HG02623 (cell line): Measurements from ENCODE around the gene VEPH1.

ENCODE experiments used
- ATAC-seq: cut with Tn5 transposase; IDR thresholded peaks from one replicate; pipeline ENCODE4 v1.9.1; 2021; ENCODE audit warnings: moderate library complexity; ENCODE audit not compliant: unreplicated experiment

The VEPH1 gene

DNA sequence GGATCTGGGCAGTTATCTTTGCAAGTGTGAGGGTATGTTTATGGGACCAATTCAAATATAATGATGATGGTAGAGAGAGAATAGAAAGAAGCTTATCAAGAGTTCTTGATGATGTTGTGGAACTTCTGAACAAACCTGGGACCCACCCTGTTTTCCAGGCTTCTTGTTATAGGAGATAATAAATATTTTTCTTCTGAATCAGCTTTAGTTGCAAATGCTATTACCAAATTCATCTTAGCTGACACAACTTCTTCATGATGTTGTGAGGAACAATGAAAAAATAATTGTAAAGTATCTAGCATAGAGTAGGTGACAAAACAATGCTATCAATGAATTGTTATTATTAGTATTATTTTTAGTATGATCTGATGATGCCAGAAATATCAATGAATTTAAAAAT, 110.1 kb downstream of the VEPH1 start:
- ATAC-seq = no peak

DNA sequence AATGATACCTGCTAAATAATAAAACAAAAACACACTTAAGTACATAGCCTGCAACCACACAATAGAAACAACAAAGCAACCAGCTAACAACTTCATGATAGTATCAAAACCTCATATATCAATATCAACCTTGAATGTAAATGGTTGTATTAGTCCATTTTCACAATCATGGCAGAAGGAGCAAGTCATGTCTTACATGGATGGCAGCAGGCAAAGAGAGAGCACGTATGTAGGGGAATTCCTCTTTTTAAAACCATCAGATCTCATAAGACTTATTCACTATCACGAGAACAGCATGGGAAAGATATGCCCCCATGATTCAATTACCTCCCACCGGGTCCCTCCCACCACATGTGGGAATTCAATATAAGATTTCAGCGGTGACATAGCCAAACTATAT, 111.1 kb downstream of the VEPH1 start:
- no peak for ATAC-seq

DNA sequence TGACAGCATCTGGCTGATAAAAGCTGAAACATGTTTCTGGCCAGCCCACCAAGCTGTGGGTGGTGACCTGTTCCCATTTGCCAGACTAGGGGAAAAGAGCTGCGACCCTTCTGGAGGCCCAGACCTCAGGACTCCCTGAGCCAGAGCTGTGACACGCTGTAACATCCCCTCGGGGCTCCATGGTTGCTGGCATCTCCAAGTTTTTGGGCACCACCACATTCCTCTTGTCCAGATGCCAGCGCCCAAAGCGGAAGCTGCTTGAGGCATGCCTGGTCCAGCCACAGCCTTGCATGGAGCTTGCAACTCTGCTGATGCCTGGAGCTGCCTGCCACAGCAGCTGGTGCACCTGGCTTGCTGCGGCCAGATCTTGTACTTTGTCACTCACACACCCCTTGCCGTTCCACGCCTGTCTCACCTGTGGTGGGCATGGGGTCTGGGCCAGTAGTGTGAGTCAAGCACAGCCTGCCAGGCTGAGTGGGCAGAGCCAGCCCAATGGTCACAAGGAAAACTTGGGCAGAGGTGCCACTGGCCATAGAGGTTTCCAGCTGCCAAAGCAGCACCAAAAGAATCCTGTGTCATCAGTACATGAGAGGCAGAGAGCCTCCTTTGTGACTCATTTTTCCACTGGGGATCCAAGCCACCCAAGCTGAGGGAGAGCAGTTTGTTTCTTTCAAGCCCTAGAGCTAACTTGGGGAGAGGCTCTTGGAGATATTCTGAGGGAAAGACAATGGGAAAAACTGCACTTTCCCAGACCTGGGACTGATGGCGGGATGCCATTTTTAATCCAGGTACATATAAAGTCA, 112.3 kb downstream of the VEPH1 start:
- ATAC-seq = no peak

DNA sequence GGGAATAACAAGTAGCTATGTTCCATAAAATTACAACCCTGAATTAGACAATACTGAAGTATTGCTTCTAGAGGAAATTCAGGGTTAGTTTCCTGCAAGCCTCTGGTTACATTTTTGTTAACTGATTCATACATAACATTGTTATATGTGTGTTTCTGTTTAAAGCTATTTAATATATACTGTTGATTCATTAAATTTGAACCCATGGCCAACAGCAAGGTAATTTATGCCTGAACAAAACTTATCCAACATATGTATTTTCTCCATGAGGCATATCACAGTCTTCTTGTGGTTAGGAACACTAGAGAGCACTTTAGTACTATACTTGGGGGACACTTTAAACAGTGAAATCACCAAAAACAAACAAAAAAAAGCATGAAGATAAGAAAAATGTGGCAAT, 114.2 kb downstream of the VEPH1 start:
- ATAC-seq = no peak

DNA sequence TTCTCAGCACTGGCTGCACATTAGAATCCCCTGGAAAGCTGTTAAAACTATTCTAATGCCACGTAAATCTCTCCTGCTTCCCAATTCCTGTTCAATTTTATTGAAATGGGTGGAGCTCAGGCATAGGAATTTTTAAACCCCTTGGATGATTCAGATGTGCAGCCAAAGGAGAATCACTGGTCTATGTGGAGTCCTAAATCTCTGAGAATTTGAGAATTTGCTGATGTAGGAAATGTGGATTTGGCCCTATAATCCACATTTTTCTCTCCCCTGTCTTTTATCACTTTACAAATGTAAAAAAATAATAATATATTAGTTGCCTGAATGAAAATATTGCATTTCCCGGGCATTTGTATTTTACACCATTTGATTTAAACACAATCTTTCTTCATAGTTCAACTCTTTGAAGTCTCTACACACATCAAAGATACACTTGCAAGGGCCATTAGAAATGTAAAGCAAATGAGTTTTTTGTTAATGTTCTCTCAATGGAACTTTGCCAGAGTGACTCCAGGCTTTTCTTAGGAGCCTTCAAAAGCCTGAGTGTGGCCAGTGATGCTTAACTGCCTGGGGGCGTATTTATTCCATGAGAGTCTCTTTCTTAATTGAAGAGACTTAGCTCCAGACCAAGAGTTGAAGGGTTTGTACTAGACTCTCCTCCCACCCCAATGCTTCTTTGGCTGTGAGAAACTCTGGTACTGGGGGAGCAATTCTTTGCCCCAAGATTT, 115.3 kb downstream of the VEPH1 start:
- ATAC-seq = no peak

DNA sequence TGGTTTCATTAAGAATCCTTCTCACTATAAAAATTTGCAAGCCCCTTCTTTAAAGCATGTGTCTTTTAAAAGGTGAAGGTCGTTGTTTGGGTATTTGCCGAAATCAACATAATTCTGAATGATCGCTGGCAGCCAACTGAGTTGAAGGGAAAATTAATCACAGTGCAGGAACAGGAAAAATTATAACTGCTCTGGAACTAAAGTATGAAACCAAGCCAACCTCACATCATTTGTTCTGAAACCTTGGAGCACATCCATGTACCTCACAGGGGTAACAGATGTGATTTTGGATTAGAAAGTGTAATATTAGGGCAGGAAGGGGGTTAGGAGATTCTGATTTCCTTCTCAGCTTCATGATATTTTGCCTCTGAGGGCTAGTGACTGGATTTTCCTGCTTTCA, 118.7 kb downstream of the VEPH1 start:
- ATAC-seq = no peak

DNA sequence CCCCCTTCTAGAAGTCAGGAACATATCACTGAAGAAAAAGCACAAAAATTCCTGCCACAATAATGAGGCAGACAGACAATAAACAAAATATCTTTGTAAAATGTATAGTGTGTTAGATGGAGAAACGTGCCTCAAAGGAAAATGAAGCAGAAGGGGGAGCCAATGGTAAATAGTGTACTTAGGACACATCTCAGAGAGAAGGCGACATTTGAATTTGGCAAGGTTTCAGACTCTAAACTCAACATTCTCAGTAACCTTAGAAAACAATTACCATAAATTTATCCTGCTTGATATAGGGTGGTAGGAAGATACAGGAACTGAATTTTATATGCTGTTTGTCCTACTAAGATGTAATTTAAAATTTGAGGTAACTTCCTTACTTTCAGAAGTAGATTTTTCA, 119.2 kb downstream of the VEPH1 start:
- no peak for ATAC-seq

DNA sequence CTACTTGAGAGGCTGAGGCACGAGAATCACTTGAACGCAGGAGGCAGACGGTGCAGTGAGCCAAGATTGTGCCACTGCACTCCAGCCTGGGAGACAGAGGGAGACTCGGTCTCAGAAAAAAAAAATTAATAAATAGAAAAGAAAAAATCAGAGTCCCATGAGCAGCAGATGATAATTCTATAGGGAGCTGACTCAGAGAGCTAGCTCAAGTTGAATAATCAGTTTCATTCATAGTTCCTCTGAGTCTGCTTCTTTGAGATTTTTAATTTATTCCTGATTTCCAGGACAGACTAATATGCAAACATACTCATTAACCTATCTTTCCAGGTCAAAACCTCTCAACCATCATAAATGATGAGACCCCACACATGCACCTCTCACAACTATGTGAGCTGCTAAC, 121.6 kb downstream of the VEPH1 start:
- ATAC-seq = no peak

DNA sequence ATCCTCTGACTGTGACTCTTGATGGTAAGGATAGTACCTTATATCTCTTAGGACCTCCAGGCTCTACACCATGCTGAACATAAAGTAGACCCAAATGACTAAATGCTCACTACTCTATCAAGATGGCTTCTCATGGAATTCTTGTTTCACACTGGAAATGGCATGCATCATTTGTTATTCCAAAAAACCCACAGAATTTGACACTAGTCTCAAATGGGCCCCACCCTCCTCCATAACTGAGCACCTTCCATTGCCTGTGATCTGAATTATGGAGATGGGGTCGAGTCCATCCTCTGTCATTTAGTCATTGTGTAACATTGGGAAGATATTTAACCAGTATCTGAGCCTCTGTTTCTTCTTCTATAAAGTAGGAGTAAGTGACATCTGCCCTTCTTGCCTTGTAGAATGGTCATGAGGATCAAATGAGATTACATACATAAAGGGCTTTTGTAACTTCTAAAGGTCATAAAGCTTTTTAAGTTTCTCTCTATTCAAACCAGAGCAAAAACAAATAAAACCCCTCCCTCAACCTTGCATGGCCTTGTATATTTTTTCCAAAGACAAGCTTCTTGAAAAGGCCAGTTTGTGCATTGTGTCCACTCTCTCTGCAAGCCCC, 123.6 kb downstream of the VEPH1 start:
- ATAC-seq = no peak

DNA sequence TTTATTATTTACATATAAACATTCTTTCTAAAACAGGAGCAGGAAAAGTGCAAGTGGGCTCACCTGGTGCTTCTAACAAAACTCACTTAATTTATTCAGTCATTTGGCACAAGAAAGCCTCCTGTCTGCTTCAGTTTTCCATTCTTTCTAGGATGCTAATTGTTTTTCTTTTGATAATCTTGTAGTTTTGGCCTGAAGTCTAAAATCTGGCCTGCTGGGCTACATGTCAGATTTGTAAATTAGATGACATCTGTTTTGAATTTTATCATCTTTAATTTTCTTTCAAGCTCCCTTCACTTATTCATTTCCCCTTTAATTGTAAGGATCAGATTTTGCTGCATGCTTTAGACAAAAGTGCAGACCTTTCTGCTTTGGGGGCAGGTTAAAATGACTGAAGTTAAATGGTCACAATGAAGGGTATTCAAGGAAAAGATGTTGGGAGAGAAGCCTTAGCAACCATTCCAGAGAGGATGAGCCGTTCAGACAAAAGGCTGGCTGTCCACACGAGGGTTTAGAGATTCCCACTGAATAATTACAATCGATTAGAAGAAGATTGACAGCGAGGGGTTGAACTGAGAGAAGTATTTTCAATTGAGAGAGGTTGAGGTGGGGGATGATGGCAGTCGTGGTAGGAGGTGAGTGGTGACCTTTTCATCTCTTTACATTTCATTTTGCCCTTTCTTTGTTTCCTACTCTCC, 126.5 kb downstream of the VEPH1 start:
- ATAC-seq = no peak

DNA sequence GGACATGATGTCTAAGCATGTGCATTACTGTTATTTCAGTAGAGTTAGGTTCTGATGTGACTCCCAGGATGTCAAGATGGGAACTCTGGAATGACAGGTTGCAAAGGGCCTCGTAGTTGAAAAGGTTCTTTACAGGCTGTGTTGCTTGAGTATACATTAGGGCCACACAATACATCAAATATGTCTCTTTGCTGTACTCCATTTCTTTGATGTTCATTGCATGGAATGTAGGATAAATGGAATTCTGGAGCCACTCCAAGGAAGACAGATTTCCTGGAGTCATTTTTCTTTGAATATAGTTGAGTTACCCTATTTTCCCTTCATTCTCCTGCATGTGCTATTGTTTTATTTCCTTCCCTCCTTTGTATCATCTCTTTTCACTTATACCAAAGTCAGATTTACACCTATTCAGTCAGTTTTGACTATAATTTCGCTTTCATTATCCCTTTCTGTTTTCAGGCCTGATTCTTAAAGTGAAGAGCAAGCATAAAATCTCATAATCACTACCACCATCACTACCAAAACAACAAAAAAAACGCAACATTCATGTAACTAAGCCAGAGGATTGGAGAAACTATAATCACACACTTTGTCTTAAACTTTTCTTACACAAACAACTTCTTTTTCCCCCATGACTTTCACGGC, 127.8 kb downstream of the VEPH1 start:
- ATAC-seq = no peak

DNA sequence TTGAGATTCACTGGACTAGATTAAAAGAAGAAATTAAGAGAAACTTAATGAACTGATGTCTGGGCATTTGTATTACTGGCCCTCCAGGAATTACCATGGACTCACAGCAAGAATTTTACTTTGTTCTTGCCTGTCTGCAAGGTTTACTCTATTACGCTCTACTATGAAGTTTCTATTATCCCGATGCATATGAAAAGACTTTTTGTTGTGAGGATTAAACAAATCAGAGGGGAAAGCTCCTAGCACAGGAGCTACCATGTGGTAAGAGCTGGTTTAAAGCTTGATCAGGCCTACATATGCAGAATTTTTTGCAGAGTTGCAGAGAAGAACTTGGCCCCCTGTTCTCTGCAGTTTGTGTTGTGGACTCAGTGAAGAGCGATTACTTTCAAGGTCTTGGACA, 128.3 kb downstream of the VEPH1 start:
- no peak for ATAC-seq

DNA sequence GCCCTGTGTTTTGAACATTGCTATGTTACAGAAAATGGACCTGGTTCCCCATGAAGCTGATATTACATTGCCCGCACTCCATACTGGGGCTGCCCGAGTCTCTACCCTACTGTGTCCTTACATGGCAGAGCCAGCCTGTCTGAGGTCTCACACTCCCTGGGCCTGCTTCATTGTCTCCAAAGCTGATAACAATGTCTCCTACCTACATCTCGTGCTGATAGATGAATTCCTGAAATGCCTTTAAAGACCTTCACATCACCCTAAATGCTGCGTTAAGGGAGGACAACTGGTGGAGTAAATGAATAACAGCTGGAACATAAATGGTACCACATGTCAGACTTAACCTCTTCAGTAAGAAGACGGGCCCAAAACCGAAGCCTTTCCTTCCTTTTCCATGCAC, 129.4 kb downstream of the VEPH1 start:
- no peak for ATAC-seq

DNA sequence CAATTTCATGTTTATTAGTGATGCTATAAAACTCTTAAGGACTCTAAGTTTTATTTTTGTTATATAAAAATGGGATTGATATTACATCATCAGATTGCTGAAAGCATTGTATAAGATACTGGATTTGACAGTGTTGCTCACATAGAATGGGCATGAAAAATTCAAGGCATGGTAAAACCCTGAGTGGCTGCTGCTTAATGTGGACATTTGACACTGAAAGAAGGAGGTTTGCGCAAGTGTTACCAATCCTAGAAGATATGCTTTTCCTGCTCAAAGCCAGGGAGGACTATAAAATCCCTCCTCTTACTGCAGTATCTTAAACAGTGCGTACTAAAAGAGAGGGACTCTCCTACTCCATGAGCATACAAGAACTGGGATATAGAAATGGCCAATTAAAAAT, 132.3 kb downstream of the VEPH1 start:
- ATAC-seq = no peak

DNA sequence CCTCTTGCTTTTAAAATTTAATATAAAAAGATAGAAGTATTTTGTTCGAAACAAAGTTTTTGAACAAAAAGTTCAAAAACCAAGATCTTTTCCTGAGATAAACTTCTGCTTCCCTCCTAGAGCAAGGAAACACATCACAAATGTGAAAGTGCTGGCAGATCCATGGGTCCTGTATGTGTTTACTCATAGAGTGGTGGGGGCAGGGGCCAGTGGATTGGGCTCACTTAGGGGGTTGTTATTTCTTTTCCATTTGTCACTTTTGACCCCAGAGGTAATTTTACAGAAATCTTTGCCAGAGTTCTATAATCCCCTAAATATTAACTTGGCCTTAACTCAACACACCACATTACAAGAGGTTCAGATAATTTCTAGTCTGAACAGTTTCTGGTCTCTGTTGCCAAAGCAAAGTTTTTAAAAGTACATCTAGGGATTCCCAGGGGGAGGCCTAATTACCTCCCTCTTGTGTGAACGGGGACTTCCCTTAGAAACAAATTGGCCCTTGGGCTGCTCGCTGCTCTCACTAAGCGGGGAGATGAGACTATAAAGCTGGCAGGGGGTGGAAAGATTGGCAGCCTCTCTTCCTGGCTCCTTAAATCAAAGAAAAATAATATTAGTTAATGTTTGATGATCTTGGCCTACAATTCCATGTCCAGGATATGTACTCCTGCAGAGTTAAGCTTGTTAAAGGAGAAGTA, 133.3 kb downstream of the VEPH1 start:
- ATAC-seq = no peak

DNA sequence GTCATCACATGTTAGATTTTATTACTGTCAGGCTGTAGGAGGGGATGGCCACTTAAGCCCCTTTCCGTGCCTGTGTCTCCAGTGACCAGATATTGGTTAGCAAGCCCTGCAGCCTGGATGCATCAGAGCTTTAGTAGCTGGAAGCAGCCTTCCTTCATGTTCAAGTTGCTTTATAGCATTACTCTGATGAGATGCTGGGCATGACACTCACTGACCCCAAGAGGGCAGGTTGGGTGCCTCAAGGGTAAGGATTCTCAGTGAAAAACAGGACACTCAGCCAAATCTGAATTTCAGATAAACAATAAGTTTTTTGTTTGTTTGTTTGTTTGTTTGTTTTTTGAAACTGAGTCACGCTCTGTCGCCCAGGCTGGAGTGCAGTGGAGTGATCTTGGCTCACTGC, 135.0 kb downstream of the VEPH1 start:
- no peak for ATAC-seq

DNA sequence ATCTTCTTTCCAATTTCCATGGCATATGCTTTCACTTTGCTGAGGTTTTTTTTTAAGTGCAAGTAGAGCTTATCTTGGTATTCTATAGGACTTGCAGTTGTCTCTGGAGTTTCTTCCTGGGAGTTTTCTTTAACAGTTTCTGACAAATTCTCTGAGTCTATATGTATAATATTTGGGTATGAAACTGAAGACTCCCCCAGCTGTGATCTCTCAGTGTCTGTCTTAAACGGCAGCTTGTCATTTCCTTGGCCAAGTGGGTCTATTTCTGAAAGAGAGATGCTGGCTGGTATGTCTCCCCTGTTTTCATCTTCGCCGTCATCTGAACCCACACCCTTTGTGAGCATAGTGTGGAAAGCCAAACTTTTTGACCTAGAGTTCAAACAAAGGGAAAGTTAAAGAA, 139.8 kb downstream of the VEPH1 start:
- no peak for ATAC-seq

DNA sequence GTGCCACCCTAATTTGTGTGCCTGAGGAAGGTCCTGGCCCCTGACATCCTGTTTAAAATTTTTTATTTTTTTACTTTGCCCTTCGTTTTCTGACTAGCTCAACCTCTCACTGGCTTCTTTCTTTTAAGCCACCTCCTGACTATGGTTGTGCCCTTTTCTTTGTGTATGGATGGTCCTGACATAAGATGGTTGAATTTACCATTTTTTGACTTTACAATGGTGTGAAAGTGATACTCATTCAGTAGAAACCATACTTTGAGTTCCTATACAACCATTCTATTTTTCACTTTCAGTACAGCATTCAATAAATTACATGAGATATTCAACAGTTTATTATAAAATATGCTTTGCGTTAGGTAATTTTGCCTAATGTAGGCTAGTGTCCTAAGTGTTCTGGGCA, 140.9 kb downstream of the VEPH1 start:
- ATAC-seq = no peak

DNA sequence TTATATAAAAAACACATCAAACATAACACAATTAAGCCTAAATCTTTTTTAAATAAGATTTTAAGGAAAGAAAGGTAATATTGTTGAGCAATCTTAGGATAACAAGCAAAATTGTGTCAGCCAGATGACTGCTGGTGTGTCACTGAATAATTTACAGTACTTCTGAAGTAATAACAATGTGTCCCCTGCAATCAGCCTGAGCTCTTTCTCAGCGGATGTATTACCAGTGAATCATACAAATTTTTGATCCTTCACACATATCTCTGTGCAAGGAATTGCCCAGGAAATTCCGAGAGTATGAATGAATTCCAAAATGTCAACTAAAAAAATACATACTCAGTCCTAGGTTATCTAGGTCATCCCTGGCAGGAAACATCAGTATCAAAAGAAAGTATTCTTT, 143.2 kb downstream of the VEPH1 start:
- no peak for ATAC-seq

DNA sequence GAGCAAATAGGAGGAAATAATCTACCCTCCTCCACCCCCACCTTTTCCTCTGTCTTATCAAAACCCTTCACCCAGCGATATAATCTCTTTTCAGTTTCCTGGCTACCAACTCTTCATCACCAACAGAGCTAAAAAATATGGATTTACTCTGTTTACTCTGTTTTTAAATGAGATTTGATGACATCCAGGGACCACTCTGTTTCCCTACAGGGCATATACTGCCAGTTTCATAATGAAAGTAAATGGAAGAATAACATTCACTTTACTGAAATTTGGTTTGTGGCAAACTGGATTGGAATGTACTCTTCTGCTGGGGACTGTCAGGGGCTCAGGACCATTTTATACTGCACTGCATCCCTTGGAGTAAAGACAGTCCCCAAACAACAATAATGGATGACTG, 146.7 kb downstream of the VEPH1 start:
- no peak for ATAC-seq

DNA sequence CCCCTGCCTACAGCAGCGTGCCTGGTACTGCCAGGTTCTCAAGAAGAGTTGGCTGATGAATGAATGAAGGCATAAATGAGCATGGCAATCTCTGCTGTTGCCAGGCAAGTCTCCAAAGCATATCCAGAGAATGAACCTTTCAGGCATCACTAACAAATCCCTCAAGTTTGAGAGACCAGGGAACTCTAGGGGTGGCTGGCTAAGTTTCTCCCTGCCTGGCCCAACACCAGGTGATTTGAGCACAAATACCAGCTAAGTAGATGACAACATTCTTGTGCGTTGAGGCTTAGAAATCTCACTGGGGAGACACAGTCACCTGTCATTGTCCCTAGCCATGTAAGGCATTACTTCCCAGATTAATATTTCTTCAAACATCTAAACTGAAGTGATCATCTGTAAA, 147.9 kb downstream of the VEPH1 start:
- no peak for ATAC-seq
